Measurements from ENCODE around the gene SMAD6. TPM values are rescaled to one million over a fixed set of nuclear protein-coding genes. Genes with fewer than 3 reads are reported as not detected.

The SMAD6 gene
- total and polyA plus RNA-seq, 10 of the 15 experiments (the other 5 are each of a cell fraction or from before 2014, with no cell fraction given): under 0.01 to 0.10 (median 0.03) TPM; not detected in 7

DNA sequence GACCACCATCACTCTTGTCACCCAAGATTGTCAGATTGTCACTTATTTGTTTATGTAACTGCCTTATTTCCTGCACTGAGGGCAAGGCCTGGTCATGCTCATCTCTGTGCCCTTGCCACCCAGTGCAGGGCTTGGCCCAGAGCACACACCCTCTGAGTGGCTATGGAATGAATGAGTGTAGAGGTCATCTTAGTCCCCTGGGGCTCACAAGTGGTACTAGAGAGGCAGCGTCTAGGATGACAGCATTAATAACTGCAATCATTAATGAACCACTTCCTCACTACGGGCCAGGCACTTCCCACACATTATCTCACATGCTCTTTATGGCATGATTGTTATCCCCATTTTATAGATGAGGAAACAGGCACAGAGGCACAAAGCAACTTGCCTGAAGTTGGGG lies 117.0 kb downstream of the SMAD6 start:
- Histone ChIP-seq H2AFZ (ENCODE audit: control insufficient read depth, low read depth, low read length) (no peak overlapping the region), H3K4me3 (no peak overlapping the region), H3K9ac (ENCODE audit: control insufficient read depth, insufficient read depth, low read length) (no peak overlapping the region), H3K27ac (ENCODE audit: control insufficient read depth, insufficient read depth) (no peak overlapping the region), H3K36me3 (ENCODE audit: control insufficient read depth in 2 of 2, insufficient read depth in 2 of 2, low read length in 1 of 2) (no peaks in the 10 kb centered on the region), H3K4me1 (ENCODE audit: control insufficient read depth, insufficient read depth, low read length) (no peaks in the 10 kb centered on the region), H3K27me3 (replicated peaks in 1 of 2; ENCODE audit: control insufficient read depth in 2 of 2, insufficient read depth in 2 of 2, low read length in 1 of 2) (no peaks in the 10 kb centered on the region), H3K9me3 (replicated peaks; ENCODE audit: control insufficient read depth, insufficient read depth, low read length) (no peaks in the 10 kb centered on the region), H3K4me2 (ENCODE audit: control insufficient read depth, insufficient read depth) (no peak overlapping the region), H4K20me1 (ENCODE audit: control insufficient read depth, insufficient read depth) (no peaks in the 10 kb centered on the region), H3K79me2 (ENCODE audit: control insufficient read depth, insufficient read depth, low read length) (no peaks in the 10 kb centered on the region)
- ChIA-PET SMC1A (ENCODE audit: uncharacterized antibody, unreplicated experiment) (no interaction called here), POLR2A (no interaction called here), CTCF (no interaction called here), RAD21 (ENCODE audit: unreplicated experiment) (no interaction called here)
- DNase-seq (ENCODE audit: low read depth, low spot score) (peak; percentile 30), ATAC-seq (peak; percentile 98), FAIRE-seq (no peak)
- no TSS peak for BruUV-seq (replicated peaks)
- WGBS (ENCODE audit: insufficient coverage, insufficient replicate concordance, low lambda C conversion rate, missing lambda C conversion rate): 0% methylated on average over 2 of the region's 2 CpGs
- TF ChIP-seq NR2F1 (conservative IDR thresholded peaks at IDR 0.05) (peak; percentile 27; the same call in 1 of the 2 replicates), SPI1 (IDR thresholded peaks at IDR 0.05; ENCODE audit: borderline replicate concordance, insufficient read depth, low read depth, low read length) (peak; percentile 40; the same call in 1 of the 2 replicates), CEBPB (IDR thresholded peaks at IDR 0.05; ENCODE audit: borderline replicate concordance in 1 of 2, low read depth in 2 of 2, low read length in 2 of 2) (no peak), IKZF1 (conservative IDR thresholded peaks at IDR 0.05) (0 out of 2 replicates have a peak, but pooled peaks have one; percentile 25), MTA2 (IDR thresholded peaks at IDR 0.05; ENCODE audit: low read depth) (peak; percentile 60), CBX3 (IDR thresholded peaks at IDR 0.05; ENCODE audit: borderline replicate concordance, low read depth) (no peak), MTA3 (IDR thresholded peaks at IDR 0.05; ENCODE audit: borderline replicate concordance, low read length) (no peak), MEF2B (IDR thresholded peaks at IDR 0.05; ENCODE audit: partially characterized antibody, poor library complexity, severe bottlenecking) (peak; percentile 78), ATF7 (IDR thresholded peaks at IDR 0.05; ENCODE audit: low read depth) (peak; percentile 27; the same call in 1 of the 2 replicates), EP300 (IDR thresholded peaks at IDR 0.05; ENCODE audit: borderline replicate concordance in 1 of 2, control insufficient read depth in 1 of 2, low read depth in 2 of 2, low read length in 2 of 2) (peak in 1 of 2 experiments; percentile 32; a peak in 1 of 4 replicates)
- TF ChIP-seq, protein P1, sequence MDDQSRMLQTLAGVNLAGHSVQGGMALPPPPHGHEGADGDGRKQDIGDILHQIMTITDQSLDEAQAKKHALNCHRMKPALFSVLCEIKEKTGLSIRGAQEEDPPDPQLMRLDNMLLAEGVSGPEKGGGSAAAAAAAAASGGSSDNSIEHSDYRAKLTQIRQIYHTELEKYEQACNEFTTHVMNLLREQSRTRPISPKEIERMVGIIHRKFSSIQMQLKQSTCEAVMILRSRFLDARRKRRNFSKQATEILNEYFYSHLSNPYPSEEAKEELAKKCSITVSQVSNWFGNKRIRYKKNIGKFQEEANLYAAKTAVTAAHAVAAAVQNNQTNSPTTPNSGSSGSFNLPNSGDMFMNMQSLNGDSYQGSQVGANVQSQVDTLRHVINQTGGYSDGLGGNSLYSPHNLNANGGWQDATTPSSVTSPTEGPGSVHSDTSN (IDR thresholded peaks at IDR 0.05; ENCODE audit: insufficient replicate concordance, low read depth, low read length): no peak
- intact Hi-C loops (cut with micrococcal nuclease; ENCODE audit: unreplicated experiment): no loop called here
- in situ Hi-C loops (cut with MboI): no loop called here

All from GM12878 (cell line).